Peyer's patch (tissue), 4 donors: Measurements from ENCODE around the gene SUSD4.

Experiments used
- POLR2A ChIP-seq, 2 donors: fragments of 450-650 bp; IDR thresholded peaks; one replicate each; pipeline ENCODE4 v1.5.1; 2017; ENCODE audit warnings: antibody characterized with exemption in 2 of 2, mild to moderate bottlenecking in 2 of 2, moderate library complexity in 2 of 2
- TF ChIP-seq, protein P1 (sequence below), 6 experiments: fragments of 450-650 bp in 4 of 6; fragments of 200-600 bp in 2 of 6; sonication (generic) in 1 of 6; IDR thresholded peaks; one replicate each; pipeline ENCODE4 v1.5.1; 2017 to 2019; ENCODE audit warnings: antibody characterized with exemption in 6 of 6, mild to moderate bottlenecking in 3 of 6, moderate library complexity in 1 of 6

DNA sequence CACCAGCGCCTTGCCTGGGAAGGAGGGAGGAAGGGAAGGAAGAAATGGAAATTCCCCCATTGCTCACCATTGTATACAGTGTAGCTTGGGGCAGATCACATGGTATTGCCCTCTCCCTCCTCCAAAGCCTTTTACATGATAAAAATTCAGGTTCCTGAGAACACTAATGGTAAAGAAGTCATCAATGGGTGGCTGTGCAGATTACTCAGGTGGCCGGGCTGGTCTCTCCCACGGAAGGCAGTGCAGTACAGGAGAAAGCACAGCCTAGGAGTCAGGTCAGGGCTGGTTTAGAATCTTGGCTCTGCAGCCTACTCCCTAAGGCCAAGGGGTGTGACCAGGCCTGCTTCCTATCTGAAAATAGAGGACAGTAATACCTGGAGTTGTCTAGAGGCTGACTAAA, 107.9 kb downstream of the SUSD4 start:
- TF ChIP-seq, protein P1, sequence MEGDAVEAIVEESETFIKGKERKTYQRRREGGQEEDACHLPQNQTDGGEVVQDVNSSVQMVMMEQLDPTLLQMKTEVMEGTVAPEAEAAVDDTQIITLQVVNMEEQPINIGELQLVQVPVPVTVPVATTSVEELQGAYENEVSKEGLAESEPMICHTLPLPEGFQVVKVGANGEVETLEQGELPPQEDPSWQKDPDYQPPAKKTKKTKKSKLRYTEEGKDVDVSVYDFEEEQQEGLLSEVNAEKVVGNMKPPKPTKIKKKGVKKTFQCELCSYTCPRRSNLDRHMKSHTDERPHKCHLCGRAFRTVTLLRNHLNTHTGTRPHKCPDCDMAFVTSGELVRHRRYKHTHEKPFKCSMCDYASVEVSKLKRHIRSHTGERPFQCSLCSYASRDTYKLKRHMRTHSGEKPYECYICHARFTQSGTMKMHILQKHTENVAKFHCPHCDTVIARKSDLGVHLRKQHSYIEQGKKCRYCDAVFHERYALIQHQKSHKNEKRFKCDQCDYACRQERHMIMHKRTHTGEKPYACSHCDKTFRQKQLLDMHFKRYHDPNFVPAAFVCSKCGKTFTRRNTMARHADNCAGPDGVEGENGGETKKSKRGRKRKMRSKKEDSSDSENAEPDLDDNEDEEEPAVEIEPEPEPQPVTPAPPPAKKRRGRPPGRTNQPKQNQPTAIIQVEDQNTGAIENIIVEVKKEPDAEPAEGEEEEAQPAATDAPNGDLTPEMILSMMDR (IDR thresholded peaks at IDR 0.05): no peak
- TF ChIP-seq POLR2A (IDR thresholded peaks at IDR 0.05): no peak
